Inflammatory macrophage treated with lipopolysaccharide for 1 hour (primary cell): Measurements from ENCODE around the gene LMO7.
A peak's percentile ranks its signal among the peaks of the same experiment; 100 is the strongest.

Experiments
- DNase-seq, 2 donors: peaks; one replicate each; pipeline ENCODE4 v3.0.0-alpha.2; 2020 to 2022

LMO7 gene

GRCh38 chr13:75861786-75862185 is 225.7 kb downstream of the LMO7 start:
- DNase-seq = no peak

- DNase-seq = no peak
Measured at GRCh38 chr13:75864718-75865117, 228.6 kb downstream of the LMO7 start.

GRCh38 chr13:75867379-75868117 is 231.4 kb downstream of the LMO7 start:
- no peak for DNase-seq

DNA sequence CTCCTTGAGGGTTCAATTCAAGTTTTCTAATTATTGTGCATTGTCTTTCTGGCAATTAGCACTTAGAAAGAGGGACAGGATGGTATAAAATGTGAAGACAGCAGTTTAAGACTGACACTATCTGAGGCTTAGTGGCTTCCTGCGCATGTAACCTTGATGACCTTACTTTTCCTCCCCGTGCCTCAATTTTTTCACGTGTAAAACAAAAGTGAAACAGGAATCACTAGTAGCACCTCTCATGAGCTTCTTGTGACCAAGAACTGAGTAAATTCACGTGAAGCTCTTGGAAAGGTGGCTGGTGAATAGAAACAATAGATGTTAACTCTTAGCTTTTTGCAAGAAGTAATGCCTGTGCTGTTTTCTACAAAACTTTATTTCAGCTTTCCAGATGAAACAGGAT is 233.9 kb downstream of the LMO7 start:
- no peak for DNase-seq

- DNase-seq = peak; percentile 5 to 69
Measured at GRCh38 chr13:75870397-75870903, 234.3 kb downstream of the LMO7 start.

DNA sequence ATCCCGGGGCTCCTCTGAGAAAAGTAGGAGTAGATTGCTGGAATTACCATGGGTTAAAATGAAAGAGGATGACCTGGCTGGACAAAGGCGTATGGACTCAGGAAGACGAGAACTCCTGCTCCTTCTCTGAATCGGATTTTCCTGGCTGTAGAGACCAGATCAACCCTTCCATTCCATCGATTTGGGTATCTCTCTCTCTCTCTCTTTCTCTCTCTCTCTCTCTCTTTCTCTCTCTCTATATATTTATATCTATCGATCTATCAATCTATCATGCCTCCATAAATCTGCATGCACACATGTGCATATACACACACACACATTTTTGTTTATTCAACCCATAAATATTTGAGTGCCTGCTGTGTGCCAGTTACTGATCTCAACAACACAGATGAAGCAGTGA is 234.9 kb downstream of the LMO7 start:
- DNase-seq = no peak

GRCh38 chr13:75872980-75873379 is 236.8 kb downstream of the LMO7 start:
- peak; percentile 35 to 38 for DNase-seq

DNA sequence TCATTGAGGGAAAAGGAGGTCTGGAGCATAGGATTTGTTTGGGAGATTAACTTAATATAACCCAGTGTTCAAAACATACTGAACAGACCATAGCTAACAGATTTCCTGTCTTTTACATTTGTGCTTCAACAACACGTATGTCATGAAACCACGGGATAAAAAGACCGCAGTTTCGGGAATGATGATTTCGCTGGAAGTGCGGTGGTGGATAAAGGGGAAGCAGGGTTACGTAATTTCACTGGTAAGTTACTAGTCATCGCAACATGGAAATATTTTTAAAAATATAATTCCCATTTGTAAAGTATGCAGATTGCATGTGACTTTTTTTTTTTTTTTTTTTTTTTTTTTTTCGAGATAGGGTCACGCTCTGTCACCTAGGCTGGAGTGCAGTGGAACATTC is 237.4 kb downstream of the LMO7 start:
- DNase-seq = peak; percentile 42 to 66

DNA sequence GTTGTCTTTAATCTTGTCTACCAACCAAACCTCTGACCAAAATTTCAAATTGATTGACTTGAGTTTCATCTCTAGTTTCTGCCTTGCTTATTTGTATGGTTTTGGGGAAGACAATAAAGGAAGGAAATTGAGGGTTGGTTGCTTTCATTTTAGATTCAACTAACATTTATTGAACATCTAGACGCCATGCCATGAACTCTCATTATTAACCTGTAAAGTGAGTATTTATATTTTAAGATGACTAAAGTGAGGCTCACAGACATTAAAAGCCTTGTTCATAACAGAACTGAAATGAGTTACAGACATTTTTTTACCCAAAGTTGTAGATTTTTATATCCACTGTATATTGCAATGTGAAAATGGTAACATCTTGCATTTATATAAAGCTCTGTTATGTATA is 239.3 kb downstream of the LMO7 start:
- DNase-seq = no peak

DNA sequence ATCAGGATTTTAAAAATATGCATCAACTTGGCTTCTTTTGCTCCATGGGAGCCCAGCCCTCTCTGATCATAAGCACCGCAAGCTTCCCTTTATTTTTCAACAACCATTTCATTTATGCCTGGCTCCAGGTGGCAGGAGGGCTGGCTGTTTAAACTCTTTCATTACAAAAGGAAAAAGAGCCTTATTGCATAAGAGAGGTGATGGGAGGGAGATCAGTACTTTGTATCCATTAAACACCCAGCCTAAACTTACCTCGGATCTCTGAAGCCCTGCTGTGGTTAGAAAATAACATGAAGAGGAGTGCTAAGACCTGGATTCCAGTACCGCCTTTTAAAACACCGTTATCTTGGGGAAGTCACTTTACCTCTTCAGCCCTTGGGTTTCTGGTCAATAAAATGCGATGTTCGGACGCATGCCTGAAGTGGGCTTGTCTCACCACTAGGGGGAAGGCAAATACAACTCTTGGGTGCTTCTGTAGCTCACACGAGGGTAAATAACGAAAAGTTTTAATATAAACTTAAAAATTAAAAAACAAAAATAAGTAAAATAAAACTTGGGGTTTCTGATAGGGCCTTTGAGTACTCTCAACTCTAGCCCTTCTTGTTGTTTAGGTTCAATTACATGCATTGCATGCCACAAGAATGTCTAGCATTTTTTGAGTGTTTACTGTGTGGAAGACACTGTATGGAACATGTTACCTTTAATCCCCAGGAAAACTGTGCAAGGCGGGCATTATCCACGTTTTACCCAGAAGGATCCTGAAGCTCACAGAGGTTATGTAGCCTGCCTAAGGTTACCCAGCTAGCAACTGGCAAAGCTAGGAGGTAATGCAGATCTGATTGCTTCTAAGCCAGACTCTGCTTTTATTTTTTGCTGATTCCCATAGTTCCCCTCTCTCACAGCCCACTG is 240.3 kb downstream of the LMO7 start:
- DNase-seq = peak; percentile 38 to 77

DNA sequence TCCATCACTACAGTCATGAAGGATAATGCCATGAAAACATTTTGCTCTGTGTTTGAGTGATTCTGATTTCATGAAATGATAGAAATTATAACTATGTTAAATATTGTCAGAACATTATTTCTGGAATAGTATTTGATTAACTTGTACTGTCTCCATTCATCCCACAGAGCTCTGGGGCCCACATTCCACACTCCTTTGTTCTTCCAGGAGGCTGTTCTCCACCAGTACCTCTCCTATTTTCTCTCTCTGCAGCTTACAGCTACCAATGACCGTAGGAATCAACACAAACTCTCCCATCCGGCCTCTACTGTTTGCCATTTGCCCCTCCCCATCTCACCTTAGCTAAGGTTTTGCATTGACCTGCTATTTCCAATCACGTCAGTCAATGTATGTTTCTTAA is 240.9 kb downstream of the LMO7 start:
- DNase-seq = no peak

DNA sequence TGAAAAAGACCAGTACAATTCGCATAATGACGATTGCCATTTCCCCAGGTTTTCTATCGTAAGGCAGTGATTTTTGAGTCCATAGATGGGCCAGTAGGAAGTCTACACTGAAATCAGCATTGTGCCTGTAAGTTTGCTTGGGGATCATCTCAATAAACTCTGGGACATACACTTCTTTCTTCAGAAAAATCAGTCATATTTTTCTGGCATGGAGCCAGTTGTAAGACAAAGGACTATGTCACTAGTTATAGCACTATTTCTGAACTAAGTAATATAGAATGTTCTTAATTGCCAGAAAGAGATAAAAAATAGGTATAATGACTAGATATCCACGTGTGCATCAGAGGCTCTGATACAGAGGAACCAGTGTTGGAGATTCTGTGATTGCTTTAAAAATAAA is 243.5 kb downstream of the LMO7 start:
- DNase-seq = no peak

DNA sequence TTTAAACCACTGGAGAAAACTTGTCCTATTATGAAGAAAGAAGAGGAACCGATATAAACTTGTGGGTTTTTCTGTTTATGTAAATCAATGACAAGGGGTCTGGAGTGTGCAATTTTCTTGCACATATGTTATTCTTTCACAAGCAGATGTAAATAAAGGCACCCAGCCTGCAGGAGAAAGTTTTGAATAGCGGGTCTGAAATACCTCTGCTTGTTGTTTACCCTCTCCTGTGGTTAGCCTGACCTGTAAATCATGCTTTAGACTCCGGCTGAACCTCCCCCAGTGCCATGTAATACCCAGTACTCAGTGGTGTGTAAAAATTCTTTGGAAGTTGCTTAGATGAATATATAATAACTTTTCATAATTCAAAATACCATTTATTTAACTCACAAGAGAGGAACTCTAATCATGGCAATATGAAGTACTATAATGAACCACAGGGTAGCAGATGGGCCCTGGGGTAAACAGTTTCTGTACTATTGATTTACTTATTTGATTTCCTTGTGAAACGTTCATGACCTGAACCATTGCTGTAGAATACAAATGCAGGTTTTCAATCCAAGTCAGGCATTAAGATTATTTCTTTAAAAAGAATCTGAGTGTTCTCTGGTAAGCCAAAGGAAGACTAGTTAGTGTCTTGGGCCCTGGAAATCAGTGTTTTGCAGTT is 245.1 kb downstream of the LMO7 start:
- no peak for DNase-seq

- no peak for DNase-seq
Measured at GRCh38 chr13:75882261-75882660, 246.1 kb downstream of the LMO7 start.

DNA sequence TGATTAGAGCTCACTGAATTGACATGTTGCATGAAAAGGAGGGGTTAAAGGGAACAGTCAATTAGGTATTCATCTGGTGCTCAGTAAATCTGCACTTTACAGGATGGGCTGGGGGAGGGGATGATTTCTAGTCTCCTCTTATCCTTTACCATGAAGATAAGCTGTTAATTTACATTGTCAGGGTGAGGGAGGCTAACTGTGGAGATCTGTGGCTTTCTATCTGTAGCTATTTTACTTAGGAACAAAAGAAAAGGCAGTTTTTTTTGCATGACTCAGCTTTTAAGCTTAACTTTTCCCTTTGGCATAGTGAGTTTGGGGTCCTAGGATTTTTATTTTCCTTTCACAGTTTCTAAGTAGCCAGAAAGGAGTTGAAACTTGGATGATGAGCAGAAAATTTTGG is 253.3 kb downstream of the LMO7 start:
- no peak for DNase-seq

DNA sequence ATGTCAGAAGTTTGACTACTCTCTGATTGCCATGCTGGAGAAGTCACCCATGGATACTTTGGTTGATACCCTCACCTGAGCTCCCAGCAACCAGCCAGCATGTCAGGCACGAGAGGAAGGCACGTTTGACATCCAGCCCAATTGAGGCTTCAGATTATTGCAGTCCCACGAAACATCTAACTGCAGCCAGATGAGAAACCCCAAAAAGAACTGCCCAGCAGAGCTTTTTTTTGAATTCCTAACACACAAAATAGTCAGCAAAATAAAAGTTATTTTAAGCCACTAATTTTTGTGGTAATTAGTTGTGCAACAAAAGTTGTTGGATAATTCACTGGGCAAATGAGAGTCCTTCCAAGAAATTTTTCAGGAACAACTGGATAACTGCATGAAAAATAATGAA is 259.0 kb downstream of the LMO7 start:
- no peak for DNase-seq

DNA sequence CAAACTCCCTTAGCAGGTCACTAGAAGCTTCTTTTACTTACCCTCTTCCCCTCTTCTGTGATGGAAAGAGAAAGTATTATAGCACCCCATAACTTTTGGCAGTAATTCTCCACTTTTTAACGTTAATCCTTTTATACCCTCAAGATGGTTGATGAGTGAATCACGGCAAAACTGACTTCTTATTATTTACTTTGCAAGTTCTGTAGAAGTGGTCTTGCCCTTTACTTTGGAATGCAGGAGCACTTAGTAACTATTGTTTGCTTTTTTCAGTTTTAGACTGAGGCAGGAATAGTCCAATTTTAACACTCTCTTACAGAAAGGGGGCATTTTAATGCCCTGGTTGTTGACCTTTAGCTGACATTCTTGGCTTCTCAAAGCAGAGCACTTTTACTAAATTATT is 260.1 kb downstream of the LMO7 start:
- DNase-seq = no peak

GRCh38 chr13:75897386-75897785 is 261.3 kb downstream of the LMO7 start:
- DNase-seq = no peak

GRCh38 chr13:75901501-75901900 is 265.4 kb downstream of the LMO7 start:
- DNase-seq = no peak

- no peak for DNase-seq
Measured at GRCh38 chr13:75902166-75903104, 266.3 kb downstream of the LMO7 start.

GRCh38 chr13:75904012-75904411 is 267.9 kb downstream of the LMO7 start:
- DNase-seq = no peak

GRCh38 chr13:75906315-75906714 is 270.2 kb downstream of the LMO7 start:
- no peak for DNase-seq
